Common myeloid progenitor, CD34-positive (primary cell): ENCODE measurements around the gene TRIM41.

Experiments
- CTCF ChIA-PET: fragments of 350-600 bp; sonication (Branson Sonifier 250); formaldehyde crosslinking; loops from one replicate; lab custom pipeline; 2021; ENCODE audit warnings: antibody characterized with exemption; lab: Charles Lee
- POLR2A ChIA-PET: fragments of 350-600 bp; sonication (Branson Sonifier 250); formaldehyde crosslinking; loops from one replicate; lab custom pipeline; 2021; ENCODE audit warnings: antibody characterized with exemption; lab: Charles Lee
- DNase-seq, 3 donors: peaks; one replicate each; pipeline versions ENCODE4 v3.0.0 to v3.0.0-alpha.2; 2013
- H3K27ac ChIP-seq, 2 experiments: 1 replicate in 1 of 2; 2 replicates in 1 of 2; pipeline ENCODE4 v1.7.0; 2013; ENCODE audit warnings: inconsistent platforms in 2 of 2, low read length in 2 of 2, mild to moderate bottlenecking in 2 of 2, low read depth in 1 of 2, moderate library complexity in 1 of 2; ENCODE audit not compliant: severe bottlenecking in 2 of 2, insufficient read depth in 1 of 2, poor library complexity in 1 of 2
- H3K27me3 ChIP-seq, 5 experiments: replicated peaks in 2 of 5; 1 replicate in 3 of 5; 2 replicates in 2 of 5; pipeline versions ENCODE4 v1.6.1 to v1.7.0; 2013; ENCODE audit warnings: low read length in 4 of 5, mild to moderate bottlenecking in 2 of 5, moderate library complexity in 2 of 5, inconsistent platforms in 1 of 5; ENCODE audit not compliant: insufficient read depth in 5 of 5, control insufficient read depth in 4 of 5
- H3K36me3 ChIP-seq, 4 experiments: 1 replicate in 2 of 4; 2 replicates in 2 of 4; pipeline versions ENCODE4 v1.6.1 to v1.7.0; 2013; ENCODE audit warnings: low read length in 3 of 4, control low read depth in 1 of 4, mild to moderate bottlenecking in 1 of 4; ENCODE audit not compliant: control insufficient read depth in 4 of 4, insufficient read depth in 4 of 4
- H3K4me1 ChIP-seq, 4 experiments: 1 replicate in 3 of 4; 2 replicates in 1 of 4; pipeline versions ENCODE4 v1.6.1 to v1.7.1; 2013; ENCODE audit warnings: low read length in 3 of 4, mild to moderate bottlenecking in 3 of 4, control low read depth in 1 of 4, inconsistent platforms in 1 of 4, moderate library complexity in 1 of 4; ENCODE audit not compliant: control insufficient read depth in 4 of 4, insufficient read depth in 4 of 4; ENCODE audit errors: control extremely low read depth in 1 of 4
- H3K4me3 ChIP-seq, 7 experiments: 1 replicate in 4 of 7; 2 replicates in 3 of 7; pipeline versions ENCODE4 v1.5.1 to v1.7.0; 2013; ENCODE audit warnings: mild to moderate bottlenecking in 7 of 7, low read length in 6 of 7, moderate library complexity in 6 of 7, inconsistent platforms in 2 of 7, low read depth in 2 of 7, control low read depth in 1 of 7; ENCODE audit not compliant: insufficient read depth in 4 of 7, control insufficient read depth in 1 of 7; ENCODE audit errors: extremely low read depth in 1 of 7
- H3K9me3 ChIP-seq, 5 experiments: 1 replicate in 4 of 5; 2 replicates in 1 of 5; pipeline versions ENCODE4 v1.6.1 to v1.7.1; 2013; ENCODE audit warnings: low read length in 4 of 5, mild to moderate bottlenecking in 2 of 5, inconsistent platforms in 1 of 5, low read depth in 1 of 5, moderate library complexity in 1 of 5; ENCODE audit not compliant: control insufficient read depth in 4 of 5, insufficient read depth in 2 of 5; ENCODE audit errors: control extremely low read depth in 1 of 5
- WGBS: methylation state at CpG from one replicate; pipeline ENCODE4 v1.1.5; 2013; ENCODE audit not compliant: insufficient coverage; 5-methylcytosine and 5-hydroxymethylcytosine counted together

The TRIM41 gene

DNA sequence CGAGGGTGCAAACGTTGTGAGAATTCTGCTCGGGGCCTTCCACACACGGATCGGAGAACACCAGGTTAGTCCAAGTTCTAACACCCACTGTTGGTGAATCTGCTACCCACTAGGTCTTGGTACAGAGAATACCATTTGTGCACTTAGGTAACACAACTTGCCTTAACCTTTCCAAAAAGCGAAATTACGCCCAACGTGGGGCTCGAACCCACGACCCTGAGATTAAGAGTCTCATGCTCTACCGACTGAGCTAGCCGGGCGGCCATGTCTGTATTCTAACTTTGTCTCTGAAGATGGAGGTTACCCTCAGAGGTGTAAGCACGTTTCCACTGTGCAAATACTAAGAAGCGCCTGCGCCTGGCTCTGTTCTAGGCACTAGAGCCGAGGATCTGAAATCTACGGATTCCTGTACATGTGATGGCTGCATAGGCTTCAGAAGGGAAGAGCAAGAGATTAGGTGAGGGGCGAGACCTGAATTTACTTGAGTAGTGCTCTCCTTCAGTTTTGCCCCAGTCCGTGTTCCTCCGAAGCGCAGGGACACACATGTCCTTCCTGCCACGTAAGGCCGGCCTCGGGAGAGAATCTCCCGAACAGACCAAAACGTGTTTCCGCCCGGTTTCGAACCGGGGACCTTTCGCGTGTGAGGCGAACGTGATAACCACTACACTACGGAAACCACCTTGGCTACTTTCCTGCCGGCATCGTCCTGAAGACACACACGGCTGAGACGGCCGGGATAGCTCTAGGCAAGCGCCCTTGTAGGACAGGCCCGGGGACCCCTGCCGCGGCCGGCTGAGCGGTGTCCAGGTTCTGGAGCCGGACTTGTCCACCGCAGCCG is 1.1 kb upstream of the TRIM41 start:
- WGBS = 10% methylated on average over 48 of the region's 50 CpGs
- peak; percentile 94 to 97 (median 96) for DNase-seq
- peaks cover 0 to 2% (median under 1%) of the 10 kb centered on the region in 4 experiments for H3K36me3 ChIP-seq
- ChIA-PET POLR2A (interaction anchor here (0.6 to 3.3 kb wide), 9 partner anchors 15 to 1106 kb away, joined by 3 to 27 read pairs (median 5); partner anchors contain the start of genes RACK1 and TRIM52), CTCF (interaction anchor here (0.6 to 2.5 kb wide), 8 partner anchors 9 to 37 kb away, joined by 3 to 10 read pairs (median 4); no protein-coding TSS in a partner anchor)
- peak overlapping the region; percentile 38 to 95 (median 85) for H3K4me3 ChIP-seq
- H3K9me3 ChIP-seq = no peaks in the 10 kb centered on the region
- peak overlapping the region; percentile 90 to 93 for H3K27ac ChIP-seq
- peaks cover 3 to 49% (median 32%) of the 10 kb centered on the region in 4 experiments for H3K4me1 ChIP-seq
- no peaks in the 10 kb centered on the region for H3K27me3 ChIP-seq

DNA sequence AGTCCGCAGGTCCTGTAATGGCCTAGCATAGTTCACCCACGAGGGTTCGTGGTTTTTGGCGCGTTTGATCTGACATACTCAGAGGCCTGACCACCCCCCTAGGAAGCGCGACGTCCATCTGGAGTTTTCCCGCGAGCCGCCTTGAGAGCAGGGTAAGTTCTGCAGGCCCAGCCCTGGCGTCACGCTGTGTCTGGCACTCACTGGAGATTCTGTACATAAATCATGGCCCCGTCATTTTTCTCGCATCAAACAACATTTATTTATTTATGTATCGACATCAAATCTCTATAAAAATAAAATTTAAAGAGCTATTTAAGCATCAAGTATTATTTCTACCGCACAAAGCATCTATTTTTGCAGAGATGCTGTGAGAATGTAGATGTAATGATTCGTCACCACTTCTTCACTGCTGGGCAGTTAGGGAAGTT is 437 bp upstream of the TRIM41 start:
- H3K27ac ChIP-seq = peak overlapping the region; percentile 90 to 93
- CTCF ChIA-PET = interaction anchor here (1.0 to 2.5 kb wide), 7 partner anchors 8 to 38 kb away, joined by 3 to 10 read pairs (median 5); no protein-coding TSS in a partner anchor
- H3K4me3 ChIP-seq = peak overlapping the region; percentile 70 to 95 (median 89)
- no peaks in the 10 kb centered on the region for H3K27me3 ChIP-seq
- no peaks in the 10 kb centered on the region for H3K9me3 ChIP-seq
- peak in 2 of 3 donors; percentile 85 to 88 for DNase-seq
- peaks cover 3 to 43% (median 26%) of the 10 kb centered on the region in 4 experiments for H3K4me1 ChIP-seq
- WGBS = 2% methylated on average over 12 of the region's 18 CpGs
- POLR2A ChIA-PET = interaction anchor here (0.7 to 3.3 kb wide), 8 partner anchors 15 to 39 kb away, joined by 3 to 27 read pairs (median 6); partner anchors contain the start of genes RACK1 and TRIM52
- H3K36me3 ChIP-seq = peaks cover 0 to 6% (median 3%) of the 10 kb centered on the region in 4 experiments

DNA sequence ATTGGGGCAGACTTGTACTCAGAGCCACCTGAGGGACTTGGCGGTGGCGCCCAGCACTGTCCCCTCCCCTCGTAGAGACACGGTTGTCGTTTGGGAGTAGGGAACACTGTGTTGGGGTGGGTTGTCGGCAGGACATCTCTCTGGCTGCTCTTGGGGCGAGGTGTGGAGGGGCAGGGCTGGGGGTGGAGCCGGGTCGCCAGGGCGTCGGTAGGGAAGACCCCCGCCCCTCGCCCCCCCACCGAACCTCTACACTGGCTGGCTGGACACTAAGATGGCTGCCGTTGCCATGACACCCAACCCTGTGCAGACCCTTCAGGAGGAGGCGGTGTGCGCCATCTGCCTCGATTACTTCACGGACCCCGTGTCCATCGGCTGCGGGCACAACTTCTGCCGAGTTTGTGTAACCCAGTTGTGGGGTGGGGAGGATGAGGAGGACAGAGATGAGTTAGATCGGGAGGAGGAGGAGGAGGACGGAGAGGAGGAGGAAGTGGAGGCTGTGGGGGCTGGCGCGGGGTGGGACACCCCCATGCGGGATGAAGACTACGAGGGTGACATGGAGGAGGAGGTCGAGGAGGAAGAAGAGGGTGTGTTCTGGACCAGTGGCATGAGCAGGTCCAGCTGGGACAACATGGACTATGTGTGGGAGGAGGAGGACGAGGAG is 778 bp downstream of the TRIM41 start:
- WGBS = 1% methylated on average over 19 of the region's 31 CpGs
- Histone ChIP-seq H3K27ac (peak overlapping the region; percentile 90 to 93), H3K9me3 (no peaks in the 10 kb centered on the region), H3K27me3 (no peaks in the 10 kb centered on the region), H3K4me3 (peak overlapping the region; percentile 70 to 95 (median 89)), H3K36me3 (peaks cover 0 to 8% (median 4%) of the 10 kb centered on the region in 4 experiments), H3K4me1 (peaks cover 3 to 36% (median 23%) of the 10 kb centered on the region in 4 experiments)
- ChIA-PET CTCF (interaction anchor here (0.6 to 2.5 kb wide), 4 partner anchors 10 to 39 kb away, joined by 3 to 7 read pairs (median 6); no protein-coding TSS in a partner anchor), POLR2A (interaction anchor here (0.6 to 3.3 kb wide), 6 partner anchors 11 to 39 kb away, joined by 3 to 27 read pairs (median 4); partner anchors contain the start of genes RACK1 and TRIM52)
- DNase-seq = peak; percentile 72 to 87 (median 80)

DNA sequence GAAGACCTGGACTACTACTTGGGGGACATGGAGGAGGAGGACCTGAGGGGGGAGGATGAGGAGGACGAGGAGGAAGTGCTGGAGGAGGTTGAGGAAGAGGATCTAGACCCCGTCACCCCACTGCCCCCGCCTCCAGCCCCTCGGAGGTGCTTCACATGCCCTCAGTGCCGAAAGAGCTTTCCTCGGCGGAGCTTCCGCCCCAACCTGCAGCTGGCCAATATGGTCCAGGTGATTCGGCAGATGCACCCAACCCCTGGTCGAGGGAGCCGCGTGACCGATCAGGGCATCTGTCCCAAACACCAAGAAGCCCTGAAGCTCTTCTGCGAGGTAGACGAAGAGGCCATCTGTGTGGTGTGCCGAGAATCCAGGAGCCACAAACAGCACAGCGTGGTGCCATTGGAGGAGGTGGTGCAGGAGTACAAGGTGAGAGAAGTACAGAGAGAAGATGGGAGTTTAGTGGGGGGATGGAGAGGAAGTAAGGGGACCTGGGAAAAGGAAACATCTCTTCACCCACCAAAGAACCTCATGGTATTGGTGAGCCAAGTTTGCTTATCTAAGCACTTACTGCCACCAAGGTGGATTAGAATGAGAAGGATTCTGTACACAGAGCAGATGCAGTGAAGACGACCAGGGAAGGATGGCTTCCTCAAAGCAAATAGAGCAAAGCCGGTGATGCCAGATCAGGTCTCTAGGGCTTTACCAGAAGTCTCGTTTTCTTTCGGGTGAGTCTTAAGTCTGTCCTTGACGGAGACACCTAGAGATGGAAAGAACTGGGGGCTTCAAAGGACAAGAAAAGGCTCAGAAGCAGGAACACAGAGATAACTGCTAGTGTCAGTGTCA is 1.5 kb downstream of the TRIM41 start:
- Histone ChIP-seq H3K9me3 (no peaks in the 10 kb centered on the region), H3K36me3 (peaks cover 2 to 15% (median 8%) of the 10 kb centered on the region in 4 experiments), H3K27me3 (no peaks in the 10 kb centered on the region), H3K4me3 (peak overlapping the region; percentile 70 to 95 (median 89)), H3K27ac (peak overlapping the region; percentile 90 to 93), H3K4me1 (peaks cover 3 to 42% (median 23%) of the 10 kb centered on the region in 4 experiments)
- POLR2A ChIA-PET = interaction anchor here (0.6 to 3.3 kb wide), 3 partner anchors 10 to 19 kb away, joined by 3 to 27 read pairs (median 3); partner anchors contain the start of gene RACK1
- CTCF ChIA-PET = interaction anchor here (1.2 to 1.3 kb wide), 2 partner anchors 10 to 17 kb away, joined by 4 to 7 read pairs; no protein-coding TSS in a partner anchor
- 57% methylated on average over 21 of the region's 22 CpGs for WGBS
- DNase-seq = peak in 2 of 3 donors; percentile 37 to 54

DNA sequence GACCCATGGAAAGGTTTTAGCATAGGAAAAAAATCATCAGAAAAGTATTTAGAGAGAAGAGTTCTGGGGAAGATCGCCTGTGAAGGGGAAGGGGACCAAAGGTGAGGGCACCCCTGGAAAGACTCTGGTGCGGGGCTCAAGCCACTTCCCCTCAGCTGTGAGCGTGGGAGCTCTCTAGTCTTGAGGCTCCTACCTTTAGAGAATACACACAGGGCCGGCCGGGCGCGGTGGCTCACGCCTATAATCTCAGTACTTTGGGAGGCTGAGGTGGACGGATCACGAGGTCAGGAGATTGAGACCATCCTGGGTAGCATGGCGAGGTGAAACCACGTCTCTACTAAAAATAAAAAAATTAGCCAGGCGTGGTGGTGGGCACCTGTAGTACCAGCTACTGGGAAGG is 6.9 kb downstream of the TRIM41 start:
- H3K9me3 ChIP-seq = no peaks in the 10 kb centered on the region
- ChIA-PET POLR2A (interaction anchor here (0.6 kb wide), 1 partner anchor 17 kb away, joined by 3 read pairs; no protein-coding TSS in a partner anchor), CTCF (no interaction called here)
- peaks cover 0 to 18% (median 5%) of the 10 kb centered on the region in 4 experiments for H3K4me1 ChIP-seq
- H3K27ac ChIP-seq = peak overlapping the region in 1 of 2 experiments; percentile 0
- DNase-seq = no peak
- no peaks in the 10 kb centered on the region for H3K27me3 ChIP-seq
- H3K4me3 ChIP-seq = no peak overlapping the region
- peaks cover 15 to 63% (median 46%) of the 10 kb centered on the region in 4 experiments for H3K36me3 ChIP-seq
- 98% methylated on average over 12 of the region's 13 CpGs for WGBS

DNA sequence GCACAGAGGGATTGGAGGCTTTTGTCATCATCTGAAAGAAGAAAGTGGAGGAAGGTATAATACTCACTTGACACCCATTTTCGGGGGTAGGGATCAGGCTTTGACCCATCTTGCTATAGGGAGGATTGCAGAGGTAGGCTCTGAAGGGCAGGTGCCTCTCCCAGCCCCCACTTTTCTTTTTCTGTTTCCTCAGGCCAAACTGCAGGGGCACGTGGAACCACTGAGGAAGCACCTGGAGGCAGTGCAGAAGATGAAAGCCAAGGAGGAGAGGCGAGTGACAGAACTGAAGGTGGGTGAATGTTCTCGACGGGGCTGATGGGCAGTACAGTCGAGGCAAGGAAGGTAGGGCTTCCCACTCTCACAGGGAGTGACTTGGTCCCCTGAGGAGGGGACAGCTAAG is 7.5 kb downstream of the TRIM41 start:
- no peak overlapping the region for H3K4me3 ChIP-seq
- H3K4me1 ChIP-seq = peaks cover 0 to 12% (median 2%) of the 10 kb centered on the region in 4 experiments
- peaks cover 18 to 69% (median 50%) of the 10 kb centered on the region in 4 experiments for H3K36me3 ChIP-seq
- no peaks in the 10 kb centered on the region for H3K27me3 ChIP-seq
- no peak overlapping the region for H3K27ac ChIP-seq
- DNase-seq = no peak
- CTCF ChIA-PET = interaction anchor here (1.0 kb wide), 1 partner anchor 9 kb away, joined by 3 read pairs; no protein-coding TSS in a partner anchor
- no peaks in the 10 kb centered on the region for H3K9me3 ChIP-seq
- WGBS = 86% methylated on average over 5 of the region's 6 CpGs
- POLR2A ChIA-PET = interaction anchor here (0.6 kb wide), 1 partner anchor 17 kb away, joined by 3 read pairs; no protein-coding TSS in a partner anchor
